ENCODE results near the gene PGAP3.

- TF ChIP-seq POLR2AphosphoS5 (IDR thresholded peaks at IDR 0.05; ENCODE audit: borderline replicate concordance, low read depth, low read length) (no peak), EZH2 (IDR thresholded peaks at IDR 0.05) (no peak)
Observed at GRCh38 chr17:39647256-39647655, 40.6 kb downstream of the PGAP3 start.

Measured in SK-N-MC (cell line).